GM19328 (cell line): ENCODE results near the gene FBXL15.

Experiments used
- ATAC-seq: cut with Tn5 transposase; IDR thresholded peaks from one replicate; pipeline ENCODE4 v1.9.1; 2021; ENCODE audit warnings: mild to moderate bottlenecking, moderate library complexity; ENCODE audit not compliant: unreplicated experiment

The FBXL15 gene

DNA sequence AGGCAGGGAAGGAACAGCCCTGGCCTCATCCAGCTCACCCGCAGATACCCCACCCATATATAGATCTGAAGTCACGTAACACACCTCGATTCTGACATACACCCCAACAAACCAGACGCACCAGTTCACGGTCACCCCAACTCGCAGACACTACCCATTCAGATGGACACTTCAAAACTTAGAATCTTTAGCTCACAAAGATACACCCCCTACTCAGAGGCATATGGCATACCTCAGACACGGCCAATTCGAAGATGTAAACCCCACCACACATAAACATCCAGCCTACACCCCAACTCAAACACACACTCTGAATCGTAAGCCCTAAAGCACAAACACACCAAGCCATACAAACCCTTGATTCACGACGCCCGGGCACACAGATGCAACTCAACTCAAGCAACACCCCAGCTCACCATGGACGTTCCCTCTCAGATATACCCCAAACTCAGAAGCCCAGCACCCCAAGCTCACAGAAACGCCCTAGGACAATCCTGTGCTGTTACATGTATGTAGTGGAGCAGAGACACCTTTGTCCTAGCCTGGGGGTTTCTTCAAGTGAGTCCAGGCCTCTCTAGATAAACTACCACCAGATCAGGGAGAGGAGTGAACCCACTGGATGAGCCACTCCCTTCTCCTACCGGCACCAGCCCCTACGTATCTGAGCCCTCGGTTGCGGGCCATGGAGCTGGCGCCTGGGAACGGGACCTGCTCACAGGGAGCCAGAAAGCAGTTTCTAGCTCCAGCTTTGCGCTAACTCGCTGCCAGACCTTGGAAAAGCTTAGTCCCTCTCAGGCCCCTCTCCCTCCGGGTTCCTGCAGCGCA lies 10.8 kb upstream of the FBXL15 start:
- ATAC-seq: no peak

DNA sequence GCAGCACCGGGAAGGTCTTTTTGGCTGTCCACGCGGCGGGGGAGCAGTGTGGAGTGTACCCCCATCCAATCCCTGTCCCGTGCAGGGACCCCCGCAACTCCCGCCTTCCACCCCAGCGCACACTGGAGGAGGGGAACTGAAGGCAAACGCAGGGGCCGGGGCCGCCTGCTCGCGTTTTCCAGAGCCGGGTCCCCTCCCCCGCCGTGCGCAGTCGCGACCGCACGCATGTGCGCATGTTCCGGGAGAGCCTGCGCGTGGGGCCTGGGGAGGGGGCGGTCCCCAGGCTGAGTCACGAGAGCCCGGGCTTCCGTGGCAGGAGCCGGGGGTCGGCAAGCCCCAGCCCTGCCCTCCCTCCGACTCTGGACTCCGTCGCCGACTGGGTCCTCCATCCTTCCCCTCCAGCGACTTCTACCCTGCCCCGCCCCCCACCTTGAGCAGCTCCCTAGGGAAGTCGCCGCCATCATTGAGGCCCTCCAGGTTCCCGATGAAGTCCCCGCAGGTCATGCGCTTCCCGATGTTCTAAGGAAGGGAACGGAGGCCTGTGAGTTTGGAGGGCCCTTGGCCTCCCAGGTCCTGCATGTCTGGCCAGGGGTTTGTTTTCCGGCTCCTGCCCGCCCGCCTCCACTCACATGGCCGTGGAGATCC lies 10.1 kb upstream of the FBXL15 start:
- no peak for ATAC-seq

DNA sequence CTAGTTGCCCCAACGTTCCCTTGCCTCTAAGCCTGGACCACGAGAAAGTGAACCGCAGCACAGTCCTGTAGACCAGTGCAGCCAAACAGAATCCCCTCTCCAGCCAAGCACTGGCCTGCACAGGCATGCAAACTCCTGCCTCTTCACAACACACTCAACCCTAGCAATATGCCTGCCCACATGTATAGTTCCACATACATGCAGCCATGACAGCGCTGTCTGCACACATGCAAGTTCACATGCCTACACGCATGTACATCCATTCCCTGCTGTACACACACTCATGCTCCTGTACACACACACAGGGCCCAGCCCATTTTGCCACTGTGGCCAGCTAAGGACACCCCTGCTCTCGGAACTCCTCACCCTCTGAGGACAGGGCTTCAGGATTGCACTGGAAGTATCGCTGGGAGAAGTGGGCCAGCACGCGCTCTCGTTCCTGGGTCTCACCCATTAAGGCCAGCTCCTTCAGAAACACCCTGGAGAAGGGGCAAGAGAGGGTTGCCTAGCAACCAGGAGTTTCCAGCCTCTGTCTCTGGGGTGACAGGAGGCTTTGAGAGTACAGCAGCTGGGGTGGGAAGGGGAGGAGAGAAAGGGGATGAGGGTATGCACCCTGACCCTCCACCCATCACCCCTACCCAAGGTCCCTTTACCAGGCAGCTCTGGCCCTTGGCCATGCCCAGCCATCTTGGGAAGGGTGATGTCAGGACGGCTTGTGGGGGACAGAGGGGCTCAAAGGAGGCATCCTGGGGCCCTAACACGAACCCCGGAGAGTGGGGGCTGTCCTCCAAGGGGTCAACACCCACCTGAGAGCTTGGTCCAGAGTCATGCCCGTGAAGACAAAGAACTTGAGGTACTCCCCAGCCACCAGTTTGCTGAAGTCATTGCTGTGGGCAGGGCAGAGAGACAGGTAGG lies 9.0 kb upstream of the FBXL15 start:
- no peak for ATAC-seq

DNA sequence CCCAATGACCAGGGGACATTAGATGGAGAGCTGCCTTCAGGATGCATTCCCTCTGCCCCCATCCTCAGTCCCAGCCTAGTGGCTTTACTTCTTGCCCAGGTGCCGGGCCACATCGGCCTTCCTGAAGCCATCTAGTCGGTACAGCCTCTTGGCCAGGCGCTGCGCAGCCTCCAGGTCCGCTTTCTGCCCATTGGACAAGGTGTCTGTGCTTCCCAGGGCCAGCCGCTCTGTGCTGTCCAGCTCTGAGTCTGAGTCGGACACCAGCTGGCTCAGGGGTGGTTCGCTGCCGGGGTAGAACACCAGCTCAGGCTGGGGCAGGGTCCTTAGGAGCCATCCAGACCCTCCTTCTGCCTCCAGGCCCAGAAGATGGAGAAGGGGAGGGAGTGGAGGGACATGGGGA lies 8.3 kb upstream of the FBXL15 start:
- ATAC-seq: no peak

DNA sequence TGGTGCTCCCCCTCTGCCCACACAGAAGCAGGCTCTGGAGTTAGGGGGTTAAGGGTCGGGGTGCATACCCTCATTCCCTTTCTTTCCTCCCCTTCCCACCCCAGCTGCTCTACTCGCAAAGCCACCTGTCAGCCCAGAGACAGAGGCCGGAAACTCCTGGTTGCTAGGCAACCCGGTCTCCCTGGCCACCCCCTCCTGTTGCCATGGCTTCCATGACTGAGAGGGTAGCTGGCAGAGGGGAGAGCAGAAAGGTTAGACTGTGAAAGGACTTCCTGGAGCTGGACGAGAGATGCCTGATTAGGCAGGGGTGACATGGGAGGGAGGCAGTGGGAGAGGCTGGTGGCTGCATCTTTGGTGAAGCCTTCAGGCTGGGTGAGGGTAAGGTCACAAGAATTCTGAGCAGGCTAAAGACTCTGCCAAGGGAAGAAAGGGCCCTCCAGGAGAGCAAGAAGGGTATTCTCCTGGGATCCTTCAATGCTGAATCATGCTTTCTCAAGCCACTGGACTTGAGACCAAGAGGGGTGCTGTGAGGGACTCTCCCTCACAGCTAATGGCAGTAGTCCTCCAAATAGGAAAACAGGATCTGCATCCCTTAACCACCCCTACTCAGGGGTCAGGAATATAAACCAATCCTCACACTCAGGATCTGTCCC lies 7.5 kb upstream of the FBXL15 start:
- ATAC-seq: no peak

DNA sequence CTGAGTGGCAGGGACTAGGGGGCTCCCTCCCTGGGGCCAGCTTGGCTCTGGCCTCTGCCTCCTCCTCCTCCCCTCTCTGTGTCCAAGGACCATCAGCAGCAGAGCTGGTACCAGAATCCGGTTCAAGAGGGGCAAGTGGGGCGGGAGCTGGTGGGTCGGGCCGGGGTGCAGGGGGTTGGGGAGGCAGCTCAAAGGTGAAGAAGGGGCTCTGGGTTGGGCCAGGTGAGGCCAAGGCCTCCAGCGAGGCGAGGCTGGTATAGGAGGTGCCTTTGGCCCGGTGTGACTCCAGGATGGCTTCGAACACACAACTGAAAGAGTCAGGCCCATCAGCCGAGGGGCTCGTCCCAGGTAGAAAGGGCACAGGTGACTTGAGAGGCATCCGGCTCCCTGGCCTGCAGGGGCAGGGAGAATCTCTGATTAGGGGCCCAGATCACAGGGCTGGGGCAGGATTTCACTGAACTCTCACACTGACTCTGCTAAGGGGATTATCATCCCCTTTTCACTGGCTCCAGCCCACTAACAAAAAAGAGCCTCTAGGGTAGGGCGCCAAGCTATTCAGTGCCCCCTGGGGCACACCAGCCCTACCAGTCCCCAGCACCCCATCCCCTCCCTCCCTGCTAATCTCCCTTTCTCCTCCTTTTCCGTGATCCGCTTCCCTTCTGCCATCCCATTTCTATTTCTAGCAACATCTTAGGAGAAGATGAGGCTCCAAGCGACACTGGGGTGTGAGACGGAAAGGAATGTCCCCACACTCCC lies 6.7 kb upstream of the FBXL15 start:
- no peak for ATAC-seq

DNA sequence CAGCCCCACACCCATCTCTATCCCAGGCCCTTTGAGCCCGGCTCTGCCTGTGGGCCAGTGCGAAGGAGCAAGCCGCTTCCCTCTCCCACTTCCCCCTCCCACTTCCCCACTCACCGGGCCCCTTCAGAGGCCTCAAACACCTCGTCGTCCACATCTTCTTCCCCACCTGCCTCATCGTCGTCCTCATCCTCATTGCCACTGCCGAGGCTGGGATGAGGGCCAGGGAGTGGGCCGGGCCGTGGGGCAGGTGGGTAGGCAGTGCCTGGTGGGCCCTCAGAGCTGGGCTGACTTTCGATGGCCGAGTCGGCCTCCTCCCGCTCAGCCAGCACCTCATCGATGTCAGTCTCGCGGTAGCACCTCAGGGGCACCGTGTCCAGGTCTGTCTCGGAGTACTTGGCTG lies 5.9 kb upstream of the FBXL15 start:
- ATAC-seq: no peak

DNA sequence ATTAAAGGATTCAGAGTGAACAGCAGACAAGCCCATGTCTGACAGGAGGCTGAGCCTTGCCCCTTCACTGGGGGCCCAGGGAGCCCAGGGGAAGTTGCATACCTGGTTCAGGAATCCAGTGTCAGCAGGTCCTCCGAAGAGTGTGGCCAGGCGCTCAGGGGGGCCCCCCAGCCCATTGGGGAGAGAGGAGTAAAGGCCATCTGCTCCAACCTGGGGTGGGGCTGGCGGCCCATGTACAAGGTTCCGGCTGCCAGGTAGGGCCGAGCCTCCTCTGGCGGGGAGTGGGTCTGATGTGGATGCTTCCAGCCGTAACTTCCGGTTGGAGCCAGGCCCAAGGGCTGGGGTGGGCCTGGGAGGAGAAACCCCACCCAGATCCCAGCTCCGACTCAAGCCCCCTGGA lies 4.4 kb upstream of the FBXL15 start:
- ATAC-seq: no peak

DNA sequence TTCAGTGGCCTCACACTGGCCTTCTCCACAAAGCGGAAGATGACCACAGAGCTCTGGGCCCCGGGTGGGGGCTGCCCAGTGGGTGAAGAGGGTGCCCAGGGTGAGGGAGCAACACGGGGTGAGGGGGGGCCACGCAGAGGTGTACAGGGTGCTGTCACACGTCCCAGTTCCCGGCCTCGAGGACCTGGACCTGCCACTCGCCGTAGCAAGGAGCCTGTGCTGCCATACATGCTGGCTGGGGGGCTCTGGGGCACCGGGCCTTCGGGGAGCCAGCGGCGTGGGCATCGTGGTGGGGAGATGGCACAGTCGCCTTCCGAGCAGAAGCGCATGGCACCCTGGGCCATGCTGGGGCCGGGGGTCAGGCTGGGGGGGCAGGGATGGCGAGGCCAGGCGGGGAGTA lies 3.9 kb upstream of the FBXL15 start:
- no peak for ATAC-seq

DNA sequence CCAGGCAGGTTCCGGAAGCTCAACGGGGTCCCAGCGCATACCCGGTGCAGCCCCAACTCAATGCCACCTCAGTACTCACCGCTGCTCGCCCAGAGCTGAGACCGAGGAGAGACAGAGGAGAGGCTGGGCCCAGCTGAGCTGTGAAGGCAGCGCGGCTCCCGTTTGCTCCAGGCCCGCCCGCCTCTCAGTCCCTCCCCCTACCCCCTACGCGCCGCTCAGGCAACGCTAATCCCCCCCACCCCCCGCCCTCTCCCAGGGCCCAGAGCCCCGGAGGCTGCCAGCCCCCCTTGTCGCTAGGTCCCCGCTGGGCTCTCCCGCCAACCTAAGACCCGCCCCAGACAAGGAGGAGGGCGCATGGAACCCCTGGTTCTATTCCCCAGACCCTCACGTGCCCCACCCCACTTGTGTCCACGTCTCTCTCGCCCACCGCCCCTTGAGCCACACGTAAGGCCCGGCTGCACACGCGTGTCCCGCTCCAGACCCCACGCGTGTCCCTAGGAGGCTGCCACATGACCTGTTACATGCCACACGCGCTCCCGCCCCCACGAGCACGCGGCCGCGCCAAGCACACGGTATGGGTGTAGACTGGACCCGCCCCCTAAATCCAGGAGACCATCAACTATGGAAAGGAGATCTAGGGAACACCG lies 1.9 kb upstream of the FBXL15 start, which contains the start of gene PSD:
Gene PSD, minus strand, starts transcription at position 164 of the 647 bp plus-strand sequence. CDS start 1,747 bp downstream, outside the sequence.
- ATAC-seq: no peak

DNA sequence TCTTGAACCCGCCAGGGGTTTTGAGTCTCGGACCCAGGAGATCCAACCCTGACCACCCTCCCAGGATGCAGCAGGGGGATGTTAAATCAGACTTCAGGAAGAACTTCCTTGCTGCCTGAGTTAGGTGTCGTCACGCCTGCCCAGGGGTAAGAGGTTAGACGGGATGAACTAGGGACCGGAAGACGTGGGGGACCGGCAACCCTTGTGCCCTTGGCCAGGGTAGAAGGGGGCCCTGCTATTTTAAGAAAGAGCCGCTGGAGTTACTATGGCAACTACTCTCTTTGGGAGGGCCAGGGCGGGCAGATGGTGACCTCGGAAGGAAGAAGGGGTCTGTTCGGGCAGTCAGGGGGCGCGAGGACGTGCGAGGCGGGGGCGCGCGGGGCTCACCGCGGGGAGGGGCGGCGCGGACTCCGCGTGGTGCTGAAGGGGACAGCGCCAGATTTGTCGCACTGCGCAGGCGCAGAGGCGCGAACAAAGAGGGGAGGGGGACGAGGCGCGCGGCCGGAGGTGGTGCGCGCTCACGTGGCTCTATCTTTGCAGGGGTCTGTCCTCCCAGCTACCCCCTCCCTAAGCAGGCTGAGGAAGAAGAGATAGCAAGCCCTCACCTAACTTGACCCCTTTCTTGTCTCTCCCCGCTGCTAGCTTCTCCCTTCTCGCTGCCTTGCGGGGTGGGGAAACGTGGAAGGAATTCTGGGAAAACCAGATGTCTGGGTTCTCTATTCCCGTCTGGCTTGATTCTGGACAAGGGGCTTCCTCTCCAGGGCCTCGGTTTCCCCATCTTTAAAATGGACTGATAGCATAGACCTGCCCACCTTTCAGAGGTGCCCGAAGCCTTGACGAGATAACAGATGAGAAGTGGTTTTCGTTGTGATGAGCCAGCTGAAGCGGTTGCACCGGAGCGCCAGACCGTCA lies 1.1 kb upstream of the FBXL15 start:
- no peak for ATAC-seq

DNA sequence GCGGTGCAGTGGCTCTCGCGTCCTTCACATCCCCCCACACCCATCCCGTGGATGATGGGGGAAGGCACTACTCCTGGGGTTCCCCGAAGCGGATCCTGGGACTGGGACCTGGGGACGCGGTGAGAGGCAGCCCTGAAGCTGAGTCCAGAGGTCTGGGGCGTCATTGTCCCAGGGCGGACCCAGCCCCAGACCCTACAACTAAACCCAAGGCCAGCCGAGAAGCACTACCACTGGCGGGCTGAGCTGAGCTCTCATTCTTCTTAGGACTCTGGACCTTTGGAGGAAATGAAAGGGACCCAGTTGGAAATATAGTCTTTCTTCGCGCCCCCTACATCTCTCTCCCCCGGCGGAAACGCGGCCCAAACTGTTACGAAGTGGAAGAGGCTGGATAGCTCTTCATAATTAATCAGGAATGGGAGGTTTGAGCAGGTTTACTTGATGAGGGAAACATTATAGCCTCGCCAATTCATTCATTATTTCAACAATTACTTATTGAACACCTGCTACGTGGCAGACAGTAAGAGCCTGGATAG lies 389 bp upstream of the FBXL15 start:
- ATAC-seq: no peak

DNA sequence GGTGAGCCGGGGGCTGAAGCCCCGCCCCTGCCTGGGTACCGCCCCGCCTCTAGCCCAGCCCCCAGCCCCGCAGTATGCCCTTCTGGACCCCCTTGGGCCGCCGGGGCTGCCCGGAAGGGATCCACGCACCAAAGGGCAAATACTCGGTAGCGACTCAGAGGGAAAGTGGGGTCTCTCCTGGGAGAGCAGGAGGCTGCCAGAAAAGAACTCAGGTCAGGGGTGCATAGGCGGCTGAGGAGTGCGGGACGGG lies 796 bp downstream of the FBXL15 start:
- ATAC-seq: no peak

DNA sequence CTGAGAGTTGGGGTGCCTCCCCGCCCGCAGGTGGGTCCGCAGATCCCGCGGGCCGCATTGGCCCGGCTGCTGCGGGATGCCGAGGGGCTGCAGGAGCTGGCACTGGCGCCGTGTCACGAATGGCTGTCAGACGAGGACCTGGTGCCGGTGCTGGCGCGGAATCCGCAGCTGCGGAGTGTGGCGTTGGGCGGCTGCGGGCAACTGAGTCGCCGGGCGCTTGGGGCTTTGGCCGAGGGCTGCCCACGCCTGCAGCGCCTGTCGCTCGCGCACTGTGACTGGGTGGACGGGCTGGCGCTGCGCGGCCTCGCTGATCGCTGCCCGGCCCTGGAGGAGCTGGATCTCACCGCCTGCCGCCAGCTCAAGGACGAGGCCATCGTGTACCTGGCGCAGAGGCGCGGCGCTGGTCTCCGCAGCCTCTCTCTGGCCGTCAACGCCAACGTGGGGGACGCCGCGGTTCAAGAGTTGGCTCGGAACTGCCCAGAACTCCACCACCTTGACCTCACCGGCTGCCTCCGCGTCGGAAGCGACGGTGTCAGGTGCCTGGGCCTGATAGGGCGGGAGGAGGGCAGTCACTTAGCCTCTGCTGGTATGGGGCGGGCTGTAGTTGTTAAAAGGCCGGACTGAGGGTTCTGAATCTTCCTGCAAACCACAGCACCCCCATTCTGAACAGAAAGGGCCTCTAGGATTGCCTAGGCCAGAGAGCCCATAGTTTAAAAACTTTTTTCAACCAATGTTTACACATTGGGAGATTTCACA lies 1.3 kb downstream of the FBXL15 start:
- no peak for ATAC-seq

DNA sequence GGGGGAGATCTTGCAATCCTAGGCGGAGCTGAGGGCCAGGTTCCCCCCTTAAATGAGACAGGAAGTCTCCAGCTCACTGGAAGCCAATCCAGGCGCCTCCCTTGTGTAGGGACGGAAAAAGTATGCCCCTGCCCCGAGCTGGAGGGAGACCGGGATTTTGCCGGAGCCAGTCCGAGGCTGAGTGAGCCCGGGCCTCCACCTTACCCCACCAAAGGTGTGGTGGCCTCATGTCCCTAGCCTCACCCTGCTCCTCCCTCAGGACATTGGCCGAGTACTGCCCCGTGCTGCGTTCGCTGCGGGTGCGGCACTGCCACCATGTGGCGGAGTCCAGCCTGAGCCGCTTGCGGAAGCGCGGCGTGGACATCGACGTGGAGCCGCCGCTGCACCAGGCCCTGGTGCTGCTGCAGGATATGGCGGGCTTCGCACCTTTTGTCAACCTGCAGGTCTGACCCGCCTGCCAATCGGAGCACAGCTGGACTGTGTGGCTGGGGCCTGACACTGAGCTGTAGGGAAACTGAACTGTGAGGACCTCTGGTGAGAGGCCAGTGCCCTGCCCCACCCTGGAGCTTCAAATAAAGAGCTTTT lies 2.0 kb downstream of the FBXL15 start:
- ATAC-seq: no peak

DNA sequence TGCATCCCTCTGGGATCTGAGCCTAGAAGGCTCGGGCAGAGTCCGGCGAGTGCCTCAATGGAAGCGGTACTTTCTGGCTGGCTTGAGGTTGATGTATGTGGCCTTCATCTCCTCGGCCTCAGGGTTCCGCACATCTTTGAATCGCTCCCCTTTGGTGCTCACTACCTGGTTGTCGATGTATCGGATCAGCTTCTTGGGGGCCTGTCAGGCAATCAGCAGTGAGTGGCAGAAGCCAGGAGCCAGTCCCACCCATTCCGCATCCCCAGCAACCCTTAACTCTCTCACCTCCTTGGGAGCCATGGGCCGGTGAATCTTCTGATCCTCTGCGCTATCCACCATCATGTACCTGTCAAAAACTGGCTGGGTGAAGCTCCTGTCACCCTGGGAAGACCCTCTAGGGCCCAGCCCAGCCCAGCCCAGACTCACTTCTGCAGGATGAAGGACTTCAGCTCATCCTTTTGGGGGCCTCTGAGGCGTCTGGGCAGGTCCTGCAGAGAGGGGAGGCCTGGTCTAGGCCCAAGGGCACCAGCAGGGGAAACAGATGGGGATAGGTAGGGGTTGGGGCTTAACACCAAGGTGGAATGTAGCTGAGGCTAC lies 2.8 kb downstream of the FBXL15 start:
- no peak for ATAC-seq

DNA sequence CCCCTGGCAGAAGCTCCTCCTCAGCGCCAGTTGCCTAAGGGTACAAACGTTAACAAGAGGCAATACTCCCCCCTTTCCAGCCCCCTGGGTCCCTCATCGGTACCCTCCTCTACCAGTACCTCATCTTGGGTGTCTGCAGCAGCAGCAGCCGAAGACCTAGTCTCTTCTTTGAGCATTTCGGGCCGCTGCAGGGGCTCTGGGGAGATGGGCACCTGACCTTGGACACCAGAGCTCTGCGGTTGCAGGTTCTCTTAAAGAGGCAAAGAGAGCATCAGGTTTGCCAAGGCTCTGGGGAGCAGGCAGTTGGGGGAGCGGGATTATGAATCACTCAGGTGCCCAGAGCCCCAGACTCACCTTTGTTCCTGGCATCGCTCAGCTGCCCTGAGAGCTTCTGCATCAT lies 3.5 kb downstream of the FBXL15 start:
- no peak for ATAC-seq
